Sigmoid colon (tissue), 7 donors: ENCODE data around the gene MID1. TPM values are rescaled to one million over a fixed set of nuclear protein-coding genes. Genes with fewer than 3 reads are reported as not detected.
"Not testable (repeated sequence)": the region's sequence is repeated elsewhere in the genome, so short reads cannot be mapped to it uniquely, and the experiment has no call there.

Experiments
- DNase-seq: peaks from one replicate; pipeline ENCODE4 v3.0.0-alpha.2; 2019
- H3K27ac ChIP-seq, 4 donors: fragments of 200-600 bp; sonication (generic); one replicate each; pipeline ENCODE4 v1.5.1; 2016 to 2019; ENCODE audit warnings: mild to moderate bottlenecking in 1 of 4
- H3K27me3 ChIP-seq, 3 donors: fragments of 200-600 bp; sonication (generic); one replicate each; pipeline ENCODE4 v1.5.1; 2019; ENCODE audit warnings: mild to moderate bottlenecking in 1 of 3
- H3K36me3 ChIP-seq, 4 donors: fragments of 200-600 bp; sonication (generic); one replicate each; pipeline ENCODE4 v1.5.1; 2016 to 2019
- H3K4me1 ChIP-seq, 4 donors: fragments of 200-600 bp; sonication (generic); one replicate each; pipeline ENCODE4 v1.5.1; 2017 to 2019
- H3K4me3 ChIP-seq, 4 donors: fragments of 200-600 bp; sonication (generic); one replicate each; pipeline ENCODE4 v1.5.1; 2017 to 2019; ENCODE audit warnings: mild to moderate bottlenecking in 2 of 4, moderate library complexity in 1 of 4
- H3K9me3 ChIP-seq, 4 donors: fragments of 200-600 bp in 3 of 4; sonication (generic) in 3 of 4; one replicate each; pipeline versions ENCODE4 v1.5.1 to v1.6.1; 2013 to 2019
- EP300 ChIP-seq, 4 donors: sonication (generic); formaldehyde crosslinking; IDR thresholded peaks; one replicate each; pipeline ENCODE4 v1.6.1; 2017; ENCODE audit warnings: antibody characterized with exemption in 4 of 4
- POLR2A ChIP-seq, 2 donors: fragments of 450-650 bp; IDR thresholded peaks; one replicate each; pipeline ENCODE4 v1.6.1; 2016; ENCODE audit warnings: antibody characterized with exemption in 2 of 2, mild to moderate bottlenecking in 2 of 2, moderate library complexity in 2 of 2
- POLR2AphosphoS5 ChIP-seq, 4 donors: sonication (generic); formaldehyde crosslinking; IDR thresholded peaks; one replicate each; pipeline ENCODE4 v1.6.1; 2017; ENCODE audit warnings: antibody characterized with exemption in 4 of 4
- WGBS, 2 donors: extraction: QIAGEN DNeasy Blood & Tissue Kit; methylation state at CpG; one replicate each; pipeline ENCODE4 v1.1.7; 2013; 5-methylcytosine and 5-hydroxymethylcytosine counted together
- intact Hi-C: fragments of 100-400 bp; cut with DNase I; formaldehyde crosslinking; loops from one replicate; pipeline ENCODE4 v1.15.1; 2023
- polyA plus RNA-seq, 3 donors: library from polyadenylated mRNA; stranded (reverse); fragments of 200-250 nt; gene quantifications; one replicate each; pipeline ENCODE4 v1.2.3, GENCODE V29; 2013
- total RNA-seq, 4 donors: library from RNA; depleted of rRNA; stranded (reverse); fragments of >200 nt; gene quantifications; one replicate each; pipeline ENCODE4 v1.1.0, GENCODE V29; 2016
- TF ChIP-seq, protein P1 (sequence below), 4 experiments: fragments of 450-650 bp in 3 of 4; fragments of 200-600 bp in 1 of 4; IDR thresholded peaks; one replicate each; pipeline ENCODE4 v1.5.1; 2016 to 2019; ENCODE audit warnings: antibody characterized with exemption in 4 of 4, mild to moderate bottlenecking in 3 of 4, moderate library complexity in 2 of 4
- donor health status: healthy with polysubstance abuse.
- donor health status: Bipolar disorder and iron deficiency.
- donor health status: healthy.

The MID1 gene
- total and polyA plus RNA-seq, 7 donors = 3.2 to 77.5 (median 34.6) TPM

GRCh38 chrX:10600479-10600878 is 19.9 kb downstream of the MID1 start:
- intact Hi-C loops = no loop called here
- Histone ChIP-seq H3K27ac (peak overlapping the region in 3 of 4 donors; percentile 35 to 51 (median 40)), H3K36me3 (no peaks in the 10 kb centered on the region), H3K4me3 (no peak overlapping the region), H3K4me1 (peaks cover 0 to 37% (median 0%) of the 10 kb centered on the region in 4 donors), H3K9me3 (no peaks in the 10 kb centered on the region), H3K27me3 (no peaks in the 10 kb centered on the region)
- no peak for DNase-seq
- TF ChIP-seq EP300 (IDR thresholded peaks at IDR 0.05) = no peak
- TF ChIP-seq, protein P1, sequence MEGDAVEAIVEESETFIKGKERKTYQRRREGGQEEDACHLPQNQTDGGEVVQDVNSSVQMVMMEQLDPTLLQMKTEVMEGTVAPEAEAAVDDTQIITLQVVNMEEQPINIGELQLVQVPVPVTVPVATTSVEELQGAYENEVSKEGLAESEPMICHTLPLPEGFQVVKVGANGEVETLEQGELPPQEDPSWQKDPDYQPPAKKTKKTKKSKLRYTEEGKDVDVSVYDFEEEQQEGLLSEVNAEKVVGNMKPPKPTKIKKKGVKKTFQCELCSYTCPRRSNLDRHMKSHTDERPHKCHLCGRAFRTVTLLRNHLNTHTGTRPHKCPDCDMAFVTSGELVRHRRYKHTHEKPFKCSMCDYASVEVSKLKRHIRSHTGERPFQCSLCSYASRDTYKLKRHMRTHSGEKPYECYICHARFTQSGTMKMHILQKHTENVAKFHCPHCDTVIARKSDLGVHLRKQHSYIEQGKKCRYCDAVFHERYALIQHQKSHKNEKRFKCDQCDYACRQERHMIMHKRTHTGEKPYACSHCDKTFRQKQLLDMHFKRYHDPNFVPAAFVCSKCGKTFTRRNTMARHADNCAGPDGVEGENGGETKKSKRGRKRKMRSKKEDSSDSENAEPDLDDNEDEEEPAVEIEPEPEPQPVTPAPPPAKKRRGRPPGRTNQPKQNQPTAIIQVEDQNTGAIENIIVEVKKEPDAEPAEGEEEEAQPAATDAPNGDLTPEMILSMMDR (IDR thresholded peaks at IDR 0.05) = no peak
- 43 to 70% methylated on average over 1 of the region's 1 CpG for WGBS, 2 donors

DNA sequence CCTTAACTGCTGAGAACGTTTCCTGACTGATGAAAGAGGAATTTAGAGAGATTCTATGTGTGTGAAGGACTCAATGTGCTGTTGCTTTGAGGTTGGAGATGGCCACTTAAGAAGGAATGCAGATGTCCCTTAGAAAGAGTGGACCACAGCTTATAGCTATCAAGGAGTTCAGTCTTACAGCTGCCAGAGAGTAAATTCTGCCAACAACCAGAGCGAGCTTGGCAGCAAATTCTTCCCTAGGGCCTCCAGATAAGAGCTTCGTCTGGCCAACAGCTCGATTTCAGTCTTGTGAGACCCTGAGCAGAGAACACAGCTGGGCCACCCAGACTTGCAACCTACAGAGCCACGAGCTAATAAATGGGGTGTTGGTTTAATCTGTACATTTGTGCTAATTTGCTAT is 21.8 kb downstream of the MID1 start:
- intact Hi-C loops = no loop called here
- H3K4me3 ChIP-seq = no peak overlapping the region
- no peaks in the 10 kb centered on the region for H3K36me3 ChIP-seq
- no peaks in the 10 kb centered on the region for H3K27me3 ChIP-seq
- no peak for DNase-seq
- peak overlapping the region in 2 of 4 donors; percentile 29 to 48 for H3K27ac ChIP-seq
- H3K9me3 ChIP-seq = no peaks in the 10 kb centered on the region
- TF ChIP-seq POLR2A (IDR thresholded peaks at IDR 0.05) (no peak), EP300 (IDR thresholded peaks at IDR 0.05) (no peak), POLR2AphosphoS5 (IDR thresholded peaks at IDR 0.05) (no peak)
- TF ChIP-seq, protein P1 (IDR thresholded peaks at IDR 0.05) = no peak
- WGBS, 2 donors = 66 to 83% methylated on average over 5 of the region's 5 CpGs
- peaks cover 0 to 24% (median 0%) of the 10 kb centered on the region in 4 donors for H3K4me1 ChIP-seq

GRCh38 chrX:10597871-10598270 is 22.5 kb downstream of the MID1 start:
- intact Hi-C loops = no loop called here
- Histone ChIP-seq H3K27me3 (no peaks in the 10 kb centered on the region), H3K27ac (peak overlapping the region in 2 of 4 donors; percentile 29 to 48), H3K36me3 (no peaks in the 10 kb centered on the region), H3K4me3 (no peak overlapping the region), H3K9me3 (no peaks in the 10 kb centered on the region), H3K4me1 (peaks cover 0 to 19% (median 0%) of the 10 kb centered on the region in 4 donors)
- WGBS, 2 donors = 82 to 90% methylated on average over 1 of the region's 1 CpG
- no peak for DNase-seq
- TF ChIP-seq, protein P1 (IDR thresholded peaks at IDR 0.05) = no peak
- TF ChIP-seq POLR2A (IDR thresholded peaks at IDR 0.05) (no peak), POLR2AphosphoS5 (IDR thresholded peaks at IDR 0.05) (no peak), EP300 (IDR thresholded peaks at IDR 0.05) (no peak)

- intact Hi-C loops = no loop called here
- Histone ChIP-seq H3K9me3 (no peaks in the 10 kb centered on the region), H3K4me1 (peaks cover 0 to 23% (median 7%) of the 10 kb centered on the region in 4 donors), H3K36me3 (no peaks in the 10 kb centered on the region), H3K27me3 (no peaks in the 10 kb centered on the region), H3K27ac (peak overlapping the region in 1 of 4 donors; percentile 31), H3K4me3 (no peak overlapping the region)
- TF ChIP-seq EP300 (IDR thresholded peaks at IDR 0.05) (no peak), POLR2A (IDR thresholded peaks at IDR 0.05) (no peak), POLR2AphosphoS5 (IDR thresholded peaks at IDR 0.05) (no peak)
- TF ChIP-seq, protein P1 (IDR thresholded peaks at IDR 0.05) = no peak
- WGBS, 2 donors = 83 to 91% methylated on average over 11 of the region's 11 CpGs
- DNase-seq = no peak
These were observed 28.7 kb downstream of the MID1 start for GRCh38 chrX:10591363-10592335.

DNA sequence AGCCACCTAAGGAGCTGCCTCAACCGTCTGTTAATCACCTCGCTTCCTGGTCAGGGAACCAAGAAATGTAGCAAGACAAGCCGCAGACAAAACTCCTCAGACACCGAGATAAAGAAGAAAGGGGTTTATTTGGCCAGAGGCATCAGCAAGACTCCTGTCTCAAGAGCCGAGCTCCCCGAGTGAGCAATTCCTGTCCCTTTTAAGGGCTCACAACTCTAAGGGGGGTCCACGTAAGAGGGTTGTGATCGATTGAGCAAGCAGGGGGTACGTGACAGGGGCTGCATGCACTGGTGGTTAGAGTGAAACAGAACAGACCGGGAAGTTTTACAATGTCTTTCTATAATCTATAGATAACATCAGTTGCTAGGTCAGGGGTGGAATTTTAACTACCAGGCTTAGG is 30.6 kb downstream of the MID1 start:
- H3K4me3 ChIP-seq, H3K9me3 ChIP-seq, H3K36me3 ChIP-seq, H3K27me3 ChIP-seq, intact Hi-C loops, DNase-seq: not testable (repeated sequence)
- H3K4me1 ChIP-seq = peaks cover 0 to 18% (median 7%) of the 10 kb centered on the region in 4 donors
- WGBS, 2 donors = 91 to 93% methylated on average over 10 of the region's 10 CpGs
- H3K27ac ChIP-seq = peak overlapping the region in 2 of 4 donors; percentile 12 to 50
